ENCODE measurements around the gene NPAS2. TPM values are rescaled to one million over a fixed set of nuclear protein-coding genes. Genes with fewer than 3 reads are reported as not detected.

Gene NPAS2
- total and polyA plus RNA-seq, 2 of the 8 experiments (the other 6 are each of a cell fraction or from before 2014, with no cell fraction given): 1.8 to 1.9 TPM

DNA sequence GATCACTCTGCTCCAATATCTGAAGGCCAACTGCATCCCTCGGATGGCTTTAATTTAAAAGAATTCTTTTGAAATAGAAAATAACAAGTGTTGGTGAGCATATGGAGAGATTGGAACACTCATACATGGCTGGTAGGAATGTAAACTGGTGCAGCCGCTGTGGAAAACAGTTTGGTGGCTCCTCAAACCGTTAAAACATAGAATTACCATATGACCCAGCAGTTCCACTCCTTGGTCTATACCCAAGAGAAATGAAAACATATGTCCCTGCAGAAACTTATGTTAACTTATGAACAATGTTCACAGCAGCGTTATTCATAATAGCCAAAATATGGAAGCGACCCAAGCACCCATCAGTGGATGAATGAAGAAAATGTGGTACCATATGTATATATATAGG lies 60.1 kb downstream of the NPAS2 start (continued):
- TF ChIP-seq ATF2 (IDR thresholded peaks at IDR 0.05; ENCODE audit: low read length) (no peak), E2F6 (IDR thresholded peaks at IDR 0.05) (no peak), BCL11A (IDR thresholded peaks at IDR 0.05; ENCODE audit: low read depth in 2 of 2, low read length in 2 of 2) (no peak), TAF7 (optimal IDR thresholded peaks at IDR 0.05; ENCODE audit: borderline replicate concordance, low read depth, low read length) (no peak), ATF3 (IDR thresholded peaks at IDR 0.05; ENCODE audit: insufficient read depth, low read depth, low read length) (no peak)

All from H1 (cell line).